NCI-H187 (cell line): ENCODE data around the gene FUT9.
A peak's percentile ranks its signal among the peaks of the same experiment; 100 is the strongest.

ENCODE experiments used
- DNase-seq, 2 experiments: peaks; one replicate each; lab custom pipeline; 2025; lab: John Stamatoyannopoulos, UW

FUT9 gene

DNA sequence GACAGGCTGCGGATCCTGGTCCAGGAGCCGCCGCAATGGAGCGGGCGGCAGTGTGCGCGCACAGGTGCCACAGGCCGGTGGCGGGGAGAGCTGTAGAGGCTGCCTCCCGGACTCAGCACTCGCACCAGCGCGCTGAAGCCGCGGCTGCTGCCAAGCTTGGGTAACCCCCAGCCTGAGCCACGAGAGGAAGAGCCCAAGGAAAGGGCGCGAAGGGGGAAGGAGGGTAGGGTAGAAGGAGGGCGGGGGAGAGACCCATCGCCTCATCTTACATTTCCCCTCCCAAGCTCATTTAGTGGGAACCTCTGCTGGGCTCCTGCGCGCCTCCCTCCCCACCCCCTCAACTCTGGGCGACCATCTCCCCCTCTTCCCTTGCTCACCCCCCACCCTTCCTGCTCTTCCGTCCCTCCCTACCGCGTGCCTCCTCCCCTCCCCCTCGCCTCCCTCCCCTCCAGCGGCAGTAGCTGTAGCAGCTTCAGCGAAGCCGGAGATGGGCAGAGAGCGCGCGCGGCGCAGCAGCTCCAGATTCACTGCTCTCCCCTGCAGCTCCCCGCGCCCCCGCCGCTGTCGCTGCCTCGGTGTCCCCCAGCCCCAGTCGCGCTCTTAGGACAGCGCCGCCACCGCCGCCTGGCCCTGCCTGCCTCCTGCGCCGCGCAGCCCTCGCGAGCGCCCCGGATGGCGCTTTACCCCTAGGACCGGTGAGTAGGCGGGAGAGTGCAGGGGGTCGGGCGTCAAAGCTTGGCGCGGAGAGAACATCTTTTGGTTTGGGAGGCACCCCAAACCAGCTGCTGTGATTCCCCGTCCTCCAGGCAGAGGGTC is at the start of gene FUT9:
Gene FUT9, plus strand, starts transcription at position 457 of the 816 bp plus-strand sequence. CDS start 187,182 bp downstream, outside the sequence.
- peak; percentile 85 to 90 for DNase-seq

- no peak for DNase-seq
Observed at GRCh38 chr6:95967594-95967993, 48.2 kb upstream of the FUT9 start.

DNA sequence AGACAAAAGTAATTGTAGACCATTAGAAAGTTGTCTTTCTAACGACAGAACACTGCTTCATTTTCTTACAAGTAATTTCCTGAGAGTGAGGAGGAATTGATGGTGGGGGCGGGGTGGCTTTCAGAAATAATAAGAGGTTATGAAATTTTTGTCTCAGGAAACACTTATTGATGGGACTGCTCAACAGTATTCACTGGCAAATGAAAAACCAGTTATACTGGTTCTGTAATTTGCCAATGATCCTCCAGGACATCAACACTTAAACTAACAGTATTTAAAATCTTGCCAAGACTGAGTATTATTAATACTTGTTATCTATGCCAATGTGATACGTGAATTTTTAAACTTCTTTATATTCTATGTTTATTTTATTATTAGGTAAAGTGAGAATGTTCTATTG is 41.8 kb upstream of the FUT9 start:
- DNase-seq, result no peak

DNA sequence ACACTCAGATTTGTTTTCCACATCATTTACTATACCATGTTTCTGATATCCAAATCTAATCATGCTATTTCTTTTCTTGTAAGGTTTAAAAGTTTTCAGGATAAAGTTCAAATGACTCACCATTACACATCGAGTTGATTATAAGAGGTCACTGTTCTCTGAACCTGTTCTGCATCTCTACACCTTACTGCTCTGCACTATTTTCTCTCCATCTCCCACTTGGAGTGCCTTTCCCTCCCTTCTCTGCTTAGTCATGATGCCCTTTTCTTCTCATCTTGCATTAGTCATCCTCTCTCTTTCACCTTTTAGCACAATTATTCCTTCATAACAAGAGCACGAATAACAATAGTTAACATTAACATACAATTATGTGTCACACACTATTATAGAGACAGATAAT is 37.5 kb upstream of the FUT9 start:
- no peak for DNase-seq

DNA sequence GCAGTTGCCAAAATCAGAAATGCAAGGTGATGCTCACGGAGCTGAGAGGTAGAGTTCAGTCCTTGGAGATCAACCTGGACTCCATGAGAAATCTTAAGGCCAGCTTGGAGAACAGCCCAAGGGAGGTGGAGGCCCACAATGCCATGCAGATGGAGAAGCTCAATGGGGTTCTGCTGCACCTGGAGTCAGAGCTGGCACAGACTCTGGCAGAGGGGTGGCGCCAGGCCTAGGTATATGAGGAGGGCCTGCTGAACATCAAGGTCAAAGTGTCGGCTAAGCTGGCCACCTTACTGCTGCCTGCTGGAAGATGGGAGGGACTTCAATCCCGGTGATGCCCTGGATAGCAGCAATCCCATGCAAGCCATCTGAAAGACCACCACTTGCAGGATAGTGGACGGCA is 23.9 kb upstream of the FUT9 start:
- no peak for DNase-seq

GRCh38 chr6:95994151-95994550 is 21.6 kb upstream of the FUT9 start:
- DNase-seq, result no peak

DNA sequence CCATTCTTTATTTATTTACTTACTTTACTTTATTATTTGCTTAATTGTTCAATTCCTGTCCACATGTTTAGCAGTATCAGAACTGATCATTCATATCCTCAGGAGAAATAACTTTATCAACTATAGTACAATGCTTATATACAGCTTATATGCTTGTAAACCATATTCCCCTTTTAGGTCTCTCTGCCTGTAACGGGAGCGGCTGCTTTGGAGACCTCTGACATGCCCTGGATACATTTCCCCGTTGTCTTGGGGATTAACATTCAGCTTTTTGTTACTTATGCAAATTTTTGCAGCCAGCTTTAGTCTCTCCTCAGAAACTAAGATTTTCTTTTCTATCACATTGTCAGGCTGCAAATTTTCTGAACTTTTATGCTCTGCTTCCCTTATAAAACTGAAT is 17.6 kb upstream of the FUT9 start:
- DNase-seq, result no peak

DNA sequence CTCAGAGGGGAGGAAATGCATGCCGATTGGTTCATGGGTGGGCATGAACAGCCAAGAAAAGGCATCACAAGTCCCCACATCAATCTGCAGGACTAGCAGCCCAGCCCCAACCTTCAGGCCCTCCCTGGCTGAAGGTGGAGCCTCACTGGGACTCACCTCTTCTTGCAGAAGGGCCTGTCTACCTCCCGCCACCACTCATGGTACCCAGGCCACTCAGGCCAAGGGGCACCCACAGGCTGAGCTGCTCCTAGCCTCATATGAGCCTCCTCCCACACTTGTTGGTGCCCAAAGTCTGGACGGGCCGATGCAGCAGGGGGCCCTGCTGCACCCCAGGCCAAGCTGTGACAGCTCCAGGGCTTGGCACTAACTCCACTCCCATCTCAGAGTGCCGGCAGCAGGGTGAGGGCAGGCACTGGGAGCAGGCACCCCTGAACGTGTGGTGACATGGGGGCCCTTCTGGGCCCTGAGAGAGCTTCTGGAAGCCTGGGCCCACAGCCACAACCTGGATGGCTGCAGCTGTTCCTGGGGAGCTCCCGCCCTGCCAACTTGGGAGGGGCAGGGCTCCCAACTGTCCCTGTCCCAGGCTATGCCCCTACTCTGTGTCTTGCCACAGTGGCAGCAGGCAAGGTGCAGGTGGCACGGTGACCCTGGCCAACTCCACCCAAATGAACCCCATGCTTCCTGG is 13.7 kb upstream of the FUT9 start:
- no peak for DNase-seq

DNA sequence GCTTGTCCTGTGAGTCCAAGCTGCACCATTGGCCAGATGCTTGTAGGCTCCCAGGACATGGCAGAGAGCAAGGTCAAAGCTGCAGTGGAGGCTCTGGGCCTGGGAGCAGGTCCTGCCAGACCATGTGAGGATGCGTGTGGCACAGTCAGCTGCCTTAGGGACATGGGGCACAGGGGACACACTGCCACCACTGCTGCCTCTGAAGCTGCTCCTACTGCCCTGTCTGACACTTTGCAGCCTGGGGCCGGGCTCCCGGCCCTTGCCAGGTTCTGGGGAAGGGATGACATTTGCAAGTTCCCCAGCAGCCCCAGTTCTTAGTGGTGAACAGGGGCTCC is 13.2 kb upstream of the FUT9 start:
- DNase-seq, result no peak

GRCh38 chr6:96002912-96003311 is 12.9 kb upstream of the FUT9 start:
- no peak for DNase-seq

- no peak for DNase-seq
Observed at GRCh38 chr6:96007663-96008062, 8.1 kb upstream of the FUT9 start.

DNA sequence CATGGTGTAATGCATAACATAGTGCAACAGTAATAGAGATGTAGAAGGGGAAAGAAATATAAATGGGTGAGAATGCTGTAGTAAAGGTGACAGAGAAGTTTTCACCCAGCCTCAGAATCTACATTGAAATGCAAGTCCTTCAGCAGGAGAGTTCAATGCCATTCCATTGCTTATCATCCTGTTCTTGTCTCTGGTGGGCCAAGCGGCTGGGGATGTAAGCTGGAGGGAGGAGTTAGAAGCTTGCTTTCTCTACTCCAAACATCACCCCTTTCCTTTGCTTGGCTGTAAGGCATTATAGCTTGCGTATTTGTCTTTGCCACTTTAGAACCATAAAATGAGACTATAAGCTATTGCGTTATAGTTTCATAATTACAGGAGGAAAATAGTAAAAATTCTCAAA is 2.2 kb upstream of the FUT9 start:
- no peak for DNase-seq

DNA sequence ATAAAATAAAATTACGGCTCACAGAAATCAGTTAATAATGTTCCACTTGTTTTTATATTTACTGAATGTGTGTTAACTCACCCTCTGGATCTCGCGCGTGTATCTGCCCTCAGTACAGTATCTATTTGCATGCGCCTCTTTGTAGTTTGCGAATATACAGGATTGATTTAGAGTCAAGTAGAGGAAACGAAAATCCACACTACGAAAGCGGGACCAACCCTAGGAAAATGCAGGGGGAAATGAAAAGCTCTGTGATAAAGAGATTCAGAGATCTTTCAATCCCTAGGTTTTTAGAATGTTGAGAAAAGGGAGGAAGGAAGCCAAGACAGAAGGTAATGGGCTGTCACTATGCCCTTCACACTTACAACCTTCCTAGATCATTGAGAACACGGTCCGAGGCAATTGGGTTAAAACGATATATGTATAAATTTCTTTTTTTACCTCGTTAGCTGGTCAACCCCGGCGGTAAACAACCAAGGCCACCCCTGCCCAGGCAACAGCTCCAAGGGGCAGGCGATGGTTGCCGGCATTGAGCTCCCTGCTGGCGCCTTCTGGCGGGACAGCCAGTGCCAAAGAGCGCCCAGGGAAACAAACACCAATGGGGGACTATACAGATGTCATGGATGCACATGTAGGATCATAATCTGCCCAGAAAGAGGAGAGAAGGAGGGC is 792 bp upstream of the FUT9 start:
- peak in 1 of 2 experiments; percentile 90 for DNase-seq

GRCh38 chr6:96016334-96017069 is 728 bp downstream of the FUT9 start:
- peak in 1 of 2 experiments; percentile 40 for DNase-seq

DNA sequence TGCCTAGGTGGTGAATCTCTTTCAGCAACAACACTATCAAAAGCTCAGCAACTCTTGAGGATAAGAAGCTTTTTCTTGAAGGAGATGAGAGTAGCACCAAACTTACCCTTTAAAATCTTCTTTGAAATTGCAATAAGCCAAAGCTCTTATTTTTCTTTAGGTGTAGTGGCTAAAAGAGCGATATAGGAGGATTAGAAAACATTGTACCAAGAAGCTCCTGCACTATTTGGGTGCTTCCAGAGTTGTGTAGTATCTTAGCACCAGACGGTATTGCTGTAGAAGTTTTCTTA is 1.2 kb downstream of the FUT9 start:
- DNase-seq, result no peak

GRCh38 chr6:96022225-96022624 is 6.5 kb downstream of the FUT9 start:
- DNase-seq, result no peak

DNA sequence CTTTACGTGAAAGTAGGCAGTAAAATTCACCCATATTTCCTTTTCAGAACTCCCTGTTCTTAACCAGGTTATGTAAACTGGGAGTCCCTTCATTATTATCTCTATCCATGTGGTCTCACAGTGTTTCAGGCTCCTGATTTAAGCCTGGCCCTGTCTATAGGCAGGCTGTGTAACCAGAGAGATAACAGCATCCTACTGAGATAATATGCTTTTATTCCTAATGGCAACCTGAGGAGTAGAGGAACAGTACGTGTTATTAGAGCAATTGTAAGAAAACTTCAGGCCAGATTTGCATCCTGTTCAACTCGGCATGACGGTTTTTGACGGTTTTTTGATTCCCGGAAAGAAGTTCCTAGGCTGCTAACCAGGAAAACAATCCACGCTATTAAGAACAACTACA is 16.9 kb downstream of the FUT9 start:
- no peak for DNase-seq

- DNase-seq, result no peak
Observed at GRCh38 chr6:96051555-96051954, 35.8 kb downstream of the FUT9 start.

DNA sequence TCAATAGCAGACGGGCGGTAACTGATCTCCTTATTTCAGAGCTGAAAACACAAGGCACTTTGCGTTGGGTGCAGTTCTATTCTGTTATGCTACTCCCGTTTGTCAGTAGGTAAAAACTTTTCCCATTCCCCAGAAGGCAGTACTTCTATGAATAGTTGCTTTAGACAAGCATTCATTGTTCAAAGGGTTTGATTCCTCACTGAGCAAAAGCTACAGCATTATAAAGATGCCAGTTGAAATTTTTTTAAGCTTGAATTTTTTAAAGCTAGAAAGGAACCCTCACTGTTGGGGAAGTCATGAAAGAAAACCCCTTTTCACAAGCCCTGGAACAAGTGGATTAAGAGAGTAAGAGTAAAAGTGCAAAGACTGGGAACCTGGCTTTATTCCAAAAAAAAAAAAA is 42.3 kb downstream of the FUT9 start:
- no peak for DNase-seq

DNA sequence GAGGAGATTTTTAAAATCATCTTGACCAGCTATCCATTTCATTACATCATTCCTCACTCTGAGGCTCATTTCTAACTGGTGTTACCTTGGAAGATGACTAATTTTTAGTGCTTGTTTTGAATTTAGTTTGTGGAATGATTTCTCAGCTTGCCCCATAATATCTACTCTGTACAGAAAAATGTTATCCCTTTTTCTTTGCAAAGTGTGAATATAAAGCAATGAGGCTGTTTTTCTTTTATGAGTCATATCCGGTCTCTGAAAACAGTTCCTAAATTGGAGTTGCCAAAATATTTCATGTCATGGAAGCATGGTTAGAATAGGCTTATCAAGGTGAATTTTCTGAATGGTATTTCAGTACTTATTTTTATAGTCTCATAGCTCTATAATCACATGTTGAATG is 43.8 kb downstream of the FUT9 start:
- no peak for DNase-seq

DNA sequence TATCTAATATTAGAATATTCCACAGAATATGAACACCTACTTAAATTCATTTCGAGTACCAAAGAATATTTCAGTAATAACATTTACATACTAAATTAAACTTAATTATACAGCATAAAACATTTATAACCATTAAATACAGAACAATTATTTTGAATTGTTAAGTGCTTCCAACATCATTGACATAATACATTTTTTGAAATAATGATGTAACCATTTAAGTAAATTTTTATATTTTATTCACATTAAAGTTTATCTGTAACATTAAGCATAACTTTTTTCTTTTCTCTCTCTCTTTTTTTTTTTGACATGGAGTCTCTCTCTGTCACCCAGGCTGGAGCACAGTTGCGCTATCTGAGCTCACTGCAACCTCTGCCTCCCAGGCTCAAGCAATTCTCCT is 44.5 kb downstream of the FUT9 start:
- DNase-seq, result no peak

- DNase-seq, result no peak
Observed at GRCh38 chr6:96065213-96065612, 49.4 kb downstream of the FUT9 start.

DNA sequence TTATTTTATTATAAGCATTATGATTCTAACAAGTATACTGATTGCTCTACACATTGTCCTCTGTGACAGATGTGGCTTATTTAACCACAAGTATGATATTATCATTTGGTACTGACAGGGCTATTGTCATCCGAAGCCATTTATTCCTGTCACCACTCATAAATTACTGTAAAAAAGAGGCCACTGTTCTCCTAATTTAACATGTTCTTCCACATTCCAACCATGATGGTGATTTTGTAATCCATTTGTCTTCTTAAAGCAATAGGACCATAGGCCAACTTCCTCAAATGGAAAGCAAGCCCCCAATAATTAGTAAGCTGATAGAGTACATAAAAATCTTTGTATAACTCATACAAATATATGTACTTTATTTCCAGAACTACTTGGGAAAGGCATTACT is 50.6 kb downstream of the FUT9 start:
- no peak for DNase-seq
